GM23248 (cell line): Measurements from ENCODE around the gene MAFB. TPM values are rescaled to one million over a fixed set of nuclear protein-coding genes. Genes with fewer than 3 reads are reported as not detected.
A peak's percentile ranks its signal among the peaks of the same experiment; 100 is the strongest.

Experiments used
- DNase-seq: peaks from one replicate; pipeline ENCODE4 v3.0.0-alpha.2; 2015
- H2AFZ ChIP-seq: fragments of 200-600 bp; sonication (generic); 2 replicates; pipeline ENCODE4 v1.6.1; 2016; ENCODE audit warnings: antibody characterized with exemption
- H3F3A ChIP-seq: fragments of 200-600 bp; sonication (generic); 2 replicates; pipeline ENCODE4 v1.6.1; 2016; ENCODE audit warnings: mild to moderate bottlenecking, antibody characterized with exemption, mixed run types; ENCODE audit not compliant: insufficient read depth
- H3K27ac ChIP-seq: fragments of 200-600 bp; sonication (generic); 2 replicates; pipeline ENCODE4 v1.5.1; 2016; ENCODE audit warnings: mild to moderate bottlenecking
- H3K27me3 ChIP-seq: fragments of 200-600 bp; sonication (generic); replicated peaks from 2 replicates; pipeline ENCODE4 v1.6.1; 2016; ENCODE audit warnings: mild to moderate bottlenecking; ENCODE audit not compliant: insufficient read depth
- H3K36me3 ChIP-seq: fragments of 200-600 bp; sonication (generic); 2 replicates; pipeline ENCODE4 v1.6.1; 2016; ENCODE audit warnings: low read depth, mild to moderate bottlenecking
- H3K4me1 ChIP-seq: fragments of 200-600 bp; sonication (generic); 2 replicates; pipeline ENCODE4 v1.6.1; 2016; ENCODE audit warnings: mild to moderate bottlenecking; ENCODE audit not compliant: insufficient read depth
- H3K4me2 ChIP-seq: fragments of 200-600 bp; sonication (generic); one replicate; pipeline ENCODE4 v1.6.1; 2016; ENCODE audit warnings: mild to moderate bottlenecking; ENCODE audit not compliant: unreplicated experiment
- H3K4me3 ChIP-seq: fragments of 200-600 bp; sonication (generic); 2 replicates; pipeline ENCODE4 v1.5.1; 2016; ENCODE audit warnings: mild to moderate bottlenecking
- H3K79me2 ChIP-seq: fragments of 200-600 bp; sonication (generic); 2 replicates; pipeline ENCODE4 v1.6.1; 2016; ENCODE audit warnings: mild to moderate bottlenecking; ENCODE audit not compliant: insufficient read depth
- H3K9ac ChIP-seq: fragments of 200-600 bp; sonication (generic); 2 replicates; pipeline ENCODE4 v1.6.1; 2016; ENCODE audit warnings: mild to moderate bottlenecking
- H3K9me2 ChIP-seq: fragments of 200-600 bp; sonication (generic); 2 replicates; pipeline ENCODE4 v1.6.1; 2016; ENCODE audit warnings: mixed run types, mild to moderate bottlenecking, moderate library complexity; ENCODE audit not compliant: insufficient read depth
- H3K9me3 ChIP-seq: fragments of 200-600 bp; sonication (generic); one replicate; pipeline ENCODE4 v1.6.1; 2017; ENCODE audit warnings: low read depth
- H4K20me1 ChIP-seq: fragments of 200-600 bp; sonication (generic); 2 replicates; pipeline ENCODE4 v1.6.0; 2016; ENCODE audit not compliant: insufficient read depth
- EZH2 ChIP-seq: fragments of 200-600 bp; sonication (generic); IDR thresholded peaks from 2 replicates; pipeline ENCODE4 v1.6.1; 2018; ENCODE audit warnings: antibody characterized with exemption, mild to moderate bottlenecking; ENCODE audit not compliant: insufficient read depth, poor library complexity, severe bottlenecking
- EZH2phosphoT487 ChIP-seq: fragments of 200-600 bp; sonication (generic); IDR thresholded peaks from 2 replicates; pipeline ENCODE4 v1.6.1; 2018; ENCODE audit warnings: antibody characterized with exemption, moderate library complexity, mild to moderate bottlenecking, low read depth; ENCODE audit not compliant: insufficient read depth
- WGBS, 2 experiments: methylation state at CpG; one replicate each; pipeline ENCODE4 v1.1.6; 2015 to 2017; ENCODE audit warnings: low lambda C conversion rate in 2 of 2, low coverage in 1 of 2; ENCODE audit errors: missing lambda C conversion rate in 2 of 2; 5-methylcytosine and 5-hydroxymethylcytosine counted together
- in situ Hi-C: fragments of 300-500 bp; cut with MboI; formaldehyde crosslinking; loops from 2 replicates; pipeline ENCODE4 v1.15.0; 2020
- polyA plus RNA-seq: library from polyadenylated mRNA; unstranded; fragments of >200 nt; fragmentation: Nextera tagmentation; extraction: Ambion mirVana; gene quantifications from 2 replicates; pipeline ENCODE4 v1.2.1, GENCODE V29; 2016
- total RNA-seq: library from RNA; depleted of rRNA; stranded (reverse); fragments of >200 nt; shearing (Covaris generic); gene quantifications from 2 replicates; pipeline ENCODE4 v1.2.3, GENCODE V29; 2014

MAFB gene
- total and polyA plus RNA-seq, 2 experiments from 2014 or later, result 1.9 to 3.8 TPM

- H3K9me2 ChIP-seq, result no peaks in the 10 kb centered on the region
- H3K4me2 ChIP-seq, result no peak overlapping the region
- peaks cover 11% of the 10 kb centered on the region for H3K4me1 ChIP-seq
- H3K9ac ChIP-seq, result no peak overlapping the region
- no peaks in the 10 kb centered on the region for H3K79me2 ChIP-seq
- H3F3A ChIP-seq, result peaks cover 12% of the 10 kb centered on the region
- TF ChIP-seq EZH2 (no peak), EZH2phosphoT487 (no peak)
- H2AFZ ChIP-seq, result no peak overlapping the region
- H3K4me3 ChIP-seq, result no peak overlapping the region
- H4K20me1 ChIP-seq, result no peaks in the 10 kb centered on the region
- 77 to 81% methylated on average over 2 of the region's 2 CpGs for WGBS, 2 experiments
- no peaks in the 10 kb centered on the region for H3K9me3 ChIP-seq
- no peak overlapping the region for H3K27ac ChIP-seq
- no peaks in the 10 kb centered on the region for H3K36me3 ChIP-seq
- peaks cover 4% of the 10 kb centered on the region; the same call in 1 of the 2 replicates for H3K27me3 ChIP-seq
- in situ Hi-C loops, result no loop called here
- no peak for DNase-seq
Observed at GRCh38 chr20:40680161-40680959, 8.7 kb downstream of the MAFB start.

GRCh38 chr20:40679184-40679583, 9.9 kb downstream of the MAFB start:
- in situ Hi-C loops, result no loop called here
- no peak for TF ChIP-seq EZH2phosphoT487
- TF ChIP-seq EZH2, result no peak
- 61 to 64% methylated on average over 9 of the region's 9 CpGs for WGBS, 2 experiments
- Histone ChIP-seq H3F3A (peaks cover 9% of the 10 kb centered on the region), H3K27me3 (peaks cover 4% of the 10 kb centered on the region; the same call in 1 of the 2 replicates), H3K9me2 (no peaks in the 10 kb centered on the region), H3K79me2 (no peaks in the 10 kb centered on the region), H3K9ac (no peak overlapping the region), H3K4me3 (no peak overlapping the region), H3K36me3 (no peaks in the 10 kb centered on the region), H3K27ac (no peak overlapping the region), H2AFZ (no peak overlapping the region), H3K9me3 (no peaks in the 10 kb centered on the region), H3K4me1 (peaks cover 11% of the 10 kb centered on the region), H3K4me2 (no peak overlapping the region), H4K20me1 (no peaks in the 10 kb centered on the region)
- no peak for DNase-seq

DNA sequence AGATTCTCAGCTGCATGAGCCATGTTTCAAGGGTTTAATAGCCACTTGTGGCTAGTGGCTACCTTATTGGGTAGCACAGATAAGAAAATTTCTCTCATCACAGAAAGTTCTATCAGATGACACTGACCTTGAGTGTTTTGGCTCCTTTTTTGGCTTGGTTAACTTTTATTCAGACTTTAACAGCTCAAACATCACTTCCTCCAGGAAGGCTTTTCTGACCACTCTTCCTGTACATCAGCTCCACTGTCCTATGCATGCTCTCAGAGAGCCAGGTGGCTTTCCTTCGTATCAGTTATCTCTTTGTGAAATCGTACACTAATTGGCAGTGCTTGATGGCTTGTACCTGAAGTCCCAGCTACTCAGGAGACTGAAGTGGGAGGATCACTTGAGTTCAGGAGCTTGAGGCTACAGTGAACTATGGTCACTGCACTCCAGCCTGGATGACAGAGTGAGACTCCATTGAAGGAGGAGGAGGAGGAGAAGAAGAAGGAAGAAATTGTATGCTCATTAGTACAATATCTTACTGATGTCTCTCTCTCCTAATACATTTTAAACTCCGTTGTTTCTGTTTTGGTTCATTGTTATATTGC, 10.7 kb downstream of the MAFB start:
- no peaks in the 10 kb centered on the region for H3K79me2 ChIP-seq
- no peaks in the 10 kb centered on the region for H4K20me1 ChIP-seq
- in situ Hi-C loops, result no loop called here
- H3F3A ChIP-seq, result peaks cover 4% of the 10 kb centered on the region; the same call in 1 of the 2 replicates
- H3K27me3 ChIP-seq, result peaks cover 4% of the 10 kb centered on the region; the same call in 1 of the 2 replicates
- no peak overlapping the region for H3K27ac ChIP-seq
- H3K9ac ChIP-seq, result no peak overlapping the region
- no peaks in the 10 kb centered on the region for H3K9me3 ChIP-seq
- no peak for TF ChIP-seq EZH2
- TF ChIP-seq EZH2phosphoT487, result no peak
- H3K4me1 ChIP-seq, result peaks cover 5% of the 10 kb centered on the region
- no peak overlapping the region for H3K4me3 ChIP-seq
- no peak overlapping the region for H2AFZ ChIP-seq
- 80 to 83% methylated on average over 3 of the region's 3 CpGs for whole genome bisulfite sequencing, 2 experiments
- no peaks in the 10 kb centered on the region for H3K36me3 ChIP-seq
- no peak overlapping the region for H3K4me2 ChIP-seq
- H3K9me2 ChIP-seq, result no peaks in the 10 kb centered on the region
- DNase-seq, result no peak

DNA sequence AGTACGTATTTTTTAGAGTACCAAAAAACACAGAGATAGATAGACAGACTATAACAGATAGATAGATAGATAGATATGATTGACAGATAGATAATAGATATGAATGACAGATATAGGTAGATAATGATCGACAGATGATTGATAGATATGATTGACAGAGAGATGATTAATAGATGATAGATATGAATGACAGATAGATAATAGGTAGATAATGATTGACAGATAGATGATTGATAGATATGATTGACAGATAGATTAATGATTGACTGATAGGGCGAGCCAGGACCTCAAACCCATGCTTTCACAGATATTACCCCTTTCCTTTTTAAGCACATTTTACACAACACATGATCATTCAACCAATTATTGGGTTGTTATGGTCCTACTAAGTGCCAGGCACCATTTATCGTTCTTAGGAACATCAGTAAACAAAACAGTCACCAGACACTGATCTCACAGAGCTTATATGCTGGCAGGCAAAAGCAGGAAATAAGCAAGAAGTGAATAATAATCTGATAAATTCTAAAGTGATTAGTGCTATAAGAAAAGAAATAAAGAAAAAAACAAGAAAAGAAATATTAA, 11.6 kb downstream of the MAFB start:
- in situ Hi-C loops, result no loop called here
- Histone ChIP-seq H3K9me2 (no peaks in the 10 kb centered on the region), H3K4me1 (peaks cover 3% of the 10 kb centered on the region), H3K9me3 (no peaks in the 10 kb centered on the region), H3K27ac (no peak overlapping the region), H3K9ac (no peak overlapping the region), H3F3A (0 out of 2 replicates have a peak, but pooled peaks cover 4% of the 10 kb centered on the region), H3K27me3 (peaks cover 4% of the 10 kb centered on the region; the same call in 1 of the 2 replicates), H3K79me2 (no peaks in the 10 kb centered on the region), H4K20me1 (no peaks in the 10 kb centered on the region), H3K4me3 (no peak overlapping the region), H3K36me3 (no peaks in the 10 kb centered on the region), H2AFZ (no peak overlapping the region), H3K4me2 (no peak overlapping the region)
- peak; percentile 23 for DNase-seq
- TF ChIP-seq EZH2 (no peak), EZH2phosphoT487 (no peak)
- 73 to 85% methylated on average over 4 of the region's 4 CpGs for WGBS, 2 experiments
